ENCODE measurements around the gene KANTR. TPM values are rescaled to one million over a fixed set of nuclear protein-coding genes. Genes with fewer than 3 reads are reported as not detected.

The KANTR gene
- total RNA-seq, 1 experiment from 2014 or later = 6.8 TPM

GRCh38 chrX:53122013-53122412 is 28.1 kb downstream of the KANTR start:
- ChIA-PET CTCF (no interaction called here), POLR2A (no interaction called here)
- no peaks in the 10 kb centered on the region for H3K9me3 ChIP-seq (ENCODE audit: control insufficient read depth, insufficient read depth, low read depth, low read length)
- no peaks in the 10 kb centered on the region for H3K4me1 ChIP-seq (ENCODE audit: control insufficient read depth, insufficient read depth, low read length)
- H3K4me3 ChIP-seq (ENCODE audit: low read depth in 2 of 2, low read length in 2 of 2) = no peak overlapping the region
- no peak overlapping the region for H3K27ac ChIP-seq (ENCODE audit: low read length)
- ATAC-seq (no peak), DNase-seq (ENCODE audit: low read depth, low spot score) (no peak)
- H3K36me3 ChIP-seq (ENCODE audit: control insufficient read depth, insufficient read depth, low read length) = no peaks in the 10 kb centered on the region
- no peak for TF ChIP-seq CTCF (IDR thresholded peaks at IDR 0.05)
- no peak for TF ChIP-seq TCF7L2 (IDR thresholded peaks at IDR 0.05; ENCODE audit: low read depth, low read length)
- TF ChIP-seq REST (IDR thresholded peaks at IDR 0.05; ENCODE audit: insufficient read depth in 1 of 2, low read depth in 2 of 2, low read length in 1 of 2) = no peak
- no peak for TF ChIP-seq SIN3A (IDR thresholded peaks at IDR 0.05; ENCODE audit: borderline replicate concordance, insufficient read depth, low read depth, low read length)
- no peak for TF ChIP-seq POLR2AphosphoS5 (IDR thresholded peaks at IDR 0.05; ENCODE audit: low read depth, low read length)
- in situ Hi-C loops (cut with HindIII; ENCODE audit: low pct_unique_long_range_greater_than_20kb, low sequenced_read_pairs) (no loop called here), intact Hi-C loops (cut with micrococcal nuclease; ENCODE audit: unreplicated experiment) (no loop called here)
- BruUV-seq (replicated peaks) = no TSS peak
- no peaks in the 10 kb centered on the region for H3K27me3 ChIP-seq (ENCODE audit: control insufficient read depth, insufficient read depth, low read length)

GRCh38 chrX:53125506-53125905 is 31.6 kb downstream of the KANTR start:
- DNase-seq (ENCODE audit: low read depth, low spot score) = no peak
- Histone ChIP-seq H3K27me3 (ENCODE audit: control insufficient read depth, insufficient read depth, low read length) (no peaks in the 10 kb centered on the region), H3K36me3 (ENCODE audit: control insufficient read depth, insufficient read depth, low read length) (no peaks in the 10 kb centered on the region), H3K27ac (ENCODE audit: low read length) (no peak overlapping the region), H3K9me3 (ENCODE audit: control insufficient read depth, insufficient read depth, low read depth, low read length) (no peaks in the 10 kb centered on the region), H3K4me3 (ENCODE audit: low read depth in 2 of 2, low read length in 2 of 2) (no peak overlapping the region), H3K4me1 (ENCODE audit: control insufficient read depth, insufficient read depth, low read length) (no peaks in the 10 kb centered on the region)
- ChIA-PET CTCF (no interaction called here), POLR2A (no interaction called here)
- TSS peak; percentile 30 for BruUV-seq (replicated peaks)
- in situ Hi-C loops (cut with HindIII; ENCODE audit: low pct_unique_long_range_greater_than_20kb, low sequenced_read_pairs) = no loop called here
- no peak for ATAC-seq
- intact Hi-C loops (cut with micrococcal nuclease; ENCODE audit: unreplicated experiment) = no loop called here
- TF ChIP-seq POLR2AphosphoS5 (IDR thresholded peaks at IDR 0.05; ENCODE audit: low read depth, low read length) (no peak), TCF7L2 (IDR thresholded peaks at IDR 0.05; ENCODE audit: low read depth, low read length) (no peak), REST (IDR thresholded peaks at IDR 0.05; ENCODE audit: insufficient read depth in 1 of 2, low read depth in 2 of 2, low read length in 1 of 2) (no peak), SIN3A (IDR thresholded peaks at IDR 0.05; ENCODE audit: borderline replicate concordance, insufficient read depth, low read depth, low read length) (no peak), CTCF (IDR thresholded peaks at IDR 0.05) (no peak)
